Activated CD8-positive, alpha-beta memory T cell treated with anti-CD3 and anti-CD28 coated beads, Interleukin-2, amount 50 U/mL, for 24 hours (primary cell): ENCODE results near the gene FOXK1.

Experiments used
- DNase-seq: peaks from one replicate; pipeline ENCODE4 v3.0.0-alpha.2; 2020; ENCODE audit errors: extremely low read depth

Gene FOXK1

GRCh38 chr7:4744391-4745264 lies 62.5 kb downstream of the FOXK1 start:
- DNase-seq: peak; percentile 12

DNA sequence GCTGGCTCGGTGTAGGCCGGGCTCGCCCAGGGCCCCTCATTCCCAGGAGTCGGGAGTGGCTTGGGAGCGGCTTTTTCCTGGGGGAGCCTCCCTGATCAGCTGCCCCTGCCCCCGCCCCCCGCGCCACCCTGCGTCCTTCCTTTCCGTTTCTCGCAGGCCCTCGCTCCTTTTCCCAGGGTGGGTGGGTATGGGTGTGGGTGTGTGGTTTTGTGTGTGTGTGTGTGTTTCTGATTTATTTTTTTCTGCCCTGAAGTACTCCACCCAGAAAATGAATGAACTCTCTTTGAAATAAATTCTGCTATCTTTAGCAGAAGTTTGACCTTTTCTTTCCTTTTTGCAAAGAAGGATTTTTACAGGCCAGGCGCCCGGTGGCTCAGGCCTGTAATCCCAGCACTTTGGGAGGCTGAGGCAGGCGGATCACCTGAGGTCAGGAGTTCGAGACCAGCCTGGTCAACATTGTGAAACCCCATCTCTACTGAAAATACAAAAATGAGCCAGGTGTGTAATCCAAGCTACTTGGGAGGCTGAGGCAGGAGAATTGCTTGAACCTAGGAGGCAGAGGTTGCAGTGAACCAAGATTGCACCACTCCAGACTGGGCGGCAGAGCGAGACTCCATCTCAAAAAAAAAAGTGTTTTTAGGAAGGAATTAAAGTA lies 63.3 kb downstream of the FOXK1 start:
- no peak for DNase-seq

- no peak for DNase-seq
These were observed 64.2 kb downstream of the FOXK1 start for GRCh38 chr7:4745971-4746919.

GRCh38 chr7:4747013-4747412 lies 64.9 kb downstream of the FOXK1 start:
- DNase-seq: no peak

DNA sequence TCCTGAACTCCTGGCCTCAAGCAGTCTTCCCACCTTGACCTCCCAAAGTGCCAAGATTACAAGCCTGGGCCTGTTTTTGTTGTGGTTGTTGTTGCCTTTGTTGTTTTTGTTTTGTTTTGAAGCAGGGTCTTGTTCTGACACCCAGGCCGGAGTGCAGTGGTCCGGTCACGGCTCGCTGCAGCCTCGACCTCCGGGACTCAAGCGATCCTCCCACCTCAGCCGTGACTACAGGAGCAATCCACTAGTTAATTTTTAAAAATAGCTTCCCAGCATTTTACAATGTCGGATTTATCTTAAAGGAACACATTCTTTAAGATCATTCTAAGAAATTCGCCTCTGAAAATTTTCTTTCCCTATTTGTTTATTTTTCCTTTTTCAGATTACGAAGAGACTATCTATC lies 65.7 kb downstream of the FOXK1 start:
- DNase-seq: no peak

GRCh38 chr7:4748231-4748681 lies 66.2 kb downstream of the FOXK1 start:
- DNase-seq: no peak

DNA sequence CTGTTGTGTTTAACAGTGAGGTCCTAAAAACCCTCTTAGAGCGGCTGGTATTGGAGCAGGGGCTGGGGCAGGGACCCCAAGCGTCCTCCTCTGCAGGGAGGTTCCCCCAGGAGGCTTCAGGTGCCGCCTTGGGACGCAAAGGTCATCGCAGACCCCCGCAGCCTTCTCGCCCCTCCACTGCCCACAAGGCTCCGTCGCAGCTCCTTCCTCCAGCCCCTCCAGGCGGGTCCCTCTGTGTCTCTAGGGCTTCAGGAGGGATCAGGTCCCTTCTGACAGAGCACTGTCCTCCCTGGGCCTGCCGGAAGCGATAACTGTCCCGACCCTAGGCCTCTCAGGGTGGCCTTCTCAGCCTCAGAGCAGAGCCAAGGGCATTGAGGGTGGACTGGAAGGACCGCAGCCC lies 67.3 kb downstream of the FOXK1 start:
- no peak for DNase-seq

- no peak for DNase-seq
These were observed 67.7 kb downstream of the FOXK1 start for GRCh38 chr7:4749798-4750197.

- DNase-seq: no peak
These were observed 69.4 kb downstream of the FOXK1 start for GRCh38 chr7:4751398-4751947.

DNA sequence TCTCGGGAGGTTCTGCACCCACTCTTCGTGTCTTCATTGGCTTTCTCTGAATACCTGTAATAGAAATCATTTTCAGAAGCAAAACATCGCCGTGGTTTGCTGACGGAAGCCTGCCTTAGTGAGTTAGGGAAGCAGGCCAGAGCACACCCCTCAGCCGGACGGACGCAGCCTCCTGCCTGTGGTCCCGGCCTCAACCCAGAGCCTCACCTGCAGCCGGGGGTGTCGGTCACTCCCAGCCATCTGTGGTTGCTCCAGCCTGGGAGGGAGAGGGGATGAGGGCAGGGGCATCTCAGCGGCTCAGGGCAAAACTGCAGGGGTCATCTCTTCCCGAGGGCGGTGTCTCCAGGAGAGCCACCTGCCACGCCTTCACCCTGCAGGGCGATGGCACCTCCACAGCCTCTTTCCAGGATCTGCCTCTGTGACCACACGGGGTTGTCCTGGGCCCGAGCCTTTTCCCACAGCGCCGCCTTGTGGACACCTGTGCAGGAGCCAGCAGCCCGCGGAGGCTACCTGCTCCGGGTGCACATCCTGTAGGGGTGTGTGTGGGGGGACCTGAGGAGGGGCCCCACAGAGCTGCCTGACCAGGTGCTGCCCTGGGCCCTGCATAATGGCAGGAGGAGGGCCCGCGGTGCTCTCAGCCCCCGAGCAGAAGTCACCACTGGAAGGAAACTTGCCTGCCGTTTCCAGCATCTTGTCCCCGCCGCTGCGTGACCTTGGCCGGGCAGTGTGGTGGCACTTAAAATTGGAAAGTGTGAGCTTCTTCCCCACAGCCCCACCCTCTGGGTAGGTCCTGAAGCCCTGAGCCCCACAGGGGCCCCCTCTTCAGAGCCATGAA lies 71.7 kb downstream of the FOXK1 start:
- DNase-seq: peak; percentile 50

GRCh38 chr7:4754433-4755010 lies 72.4 kb downstream of the FOXK1 start:
- no peak for DNase-seq

- DNase-seq: no peak
These were observed 73.0 kb downstream of the FOXK1 start for GRCh38 chr7:4755045-4755444.

DNA sequence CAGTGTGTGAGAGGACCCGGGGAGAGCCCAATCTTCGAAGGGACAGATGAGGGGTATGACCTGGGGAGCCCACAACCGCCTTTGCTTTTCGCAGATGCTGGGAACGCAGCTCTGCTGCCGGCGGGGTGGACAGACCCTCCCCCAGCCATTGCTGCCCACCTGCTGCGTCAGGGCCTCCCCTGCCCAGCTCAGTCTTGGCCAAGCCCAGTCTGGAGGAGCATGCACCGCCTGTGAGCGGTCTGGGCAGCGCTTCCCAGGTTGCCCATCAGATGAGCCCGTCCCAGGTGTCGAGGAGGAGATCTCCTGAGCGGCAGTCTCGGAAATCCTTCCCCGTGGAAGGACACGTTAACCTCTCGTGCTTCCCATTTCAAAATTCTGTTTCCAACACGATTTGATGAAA lies 76.0 kb downstream of the FOXK1 start:
- DNase-seq: no peak

GRCh38 chr7:4758791-4759190 lies 76.7 kb downstream of the FOXK1 start:
- DNase-seq: no peak

DNA sequence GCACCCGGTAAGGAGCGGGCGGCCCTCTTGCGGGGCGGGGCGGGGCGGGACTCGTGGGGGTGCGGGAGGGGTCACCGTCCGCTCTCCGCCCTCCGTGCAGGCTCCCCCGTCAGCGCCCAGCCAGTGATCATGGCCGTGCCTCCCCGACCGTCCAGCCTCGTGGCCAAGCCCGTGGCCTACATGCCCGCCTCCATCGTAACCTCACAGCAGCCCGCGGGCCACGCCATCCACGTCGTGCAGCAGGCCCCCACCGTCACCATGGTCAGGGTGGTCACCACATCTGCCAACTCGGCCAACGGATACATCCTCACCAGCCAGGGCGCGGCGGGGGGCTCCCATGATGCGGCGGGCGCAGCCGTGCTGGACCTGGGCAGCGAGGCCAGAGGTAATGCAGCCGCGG lies 77.1 kb downstream of the FOXK1 start:
- DNase-seq: no peak

DNA sequence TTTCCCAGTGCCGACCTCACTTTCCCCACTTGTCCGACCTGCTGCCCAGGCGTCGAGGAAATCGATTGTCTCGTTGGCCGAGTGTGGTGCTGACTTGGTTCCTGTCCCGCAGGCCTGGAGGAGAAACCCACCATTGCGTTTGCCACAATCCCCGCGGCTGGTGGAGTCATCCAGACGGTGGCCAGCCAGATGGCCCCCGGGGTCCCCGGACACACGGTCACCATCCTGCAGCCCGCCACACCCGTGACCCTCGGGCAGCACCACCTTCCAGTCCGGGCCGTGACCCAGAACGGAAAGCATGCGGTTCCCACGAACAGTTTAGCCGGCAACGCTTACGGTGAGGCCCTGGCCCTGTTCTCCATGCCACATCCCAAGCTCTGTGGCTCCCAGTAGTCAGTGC lies 78.9 kb downstream of the FOXK1 start:
- DNase-seq: no peak

DNA sequence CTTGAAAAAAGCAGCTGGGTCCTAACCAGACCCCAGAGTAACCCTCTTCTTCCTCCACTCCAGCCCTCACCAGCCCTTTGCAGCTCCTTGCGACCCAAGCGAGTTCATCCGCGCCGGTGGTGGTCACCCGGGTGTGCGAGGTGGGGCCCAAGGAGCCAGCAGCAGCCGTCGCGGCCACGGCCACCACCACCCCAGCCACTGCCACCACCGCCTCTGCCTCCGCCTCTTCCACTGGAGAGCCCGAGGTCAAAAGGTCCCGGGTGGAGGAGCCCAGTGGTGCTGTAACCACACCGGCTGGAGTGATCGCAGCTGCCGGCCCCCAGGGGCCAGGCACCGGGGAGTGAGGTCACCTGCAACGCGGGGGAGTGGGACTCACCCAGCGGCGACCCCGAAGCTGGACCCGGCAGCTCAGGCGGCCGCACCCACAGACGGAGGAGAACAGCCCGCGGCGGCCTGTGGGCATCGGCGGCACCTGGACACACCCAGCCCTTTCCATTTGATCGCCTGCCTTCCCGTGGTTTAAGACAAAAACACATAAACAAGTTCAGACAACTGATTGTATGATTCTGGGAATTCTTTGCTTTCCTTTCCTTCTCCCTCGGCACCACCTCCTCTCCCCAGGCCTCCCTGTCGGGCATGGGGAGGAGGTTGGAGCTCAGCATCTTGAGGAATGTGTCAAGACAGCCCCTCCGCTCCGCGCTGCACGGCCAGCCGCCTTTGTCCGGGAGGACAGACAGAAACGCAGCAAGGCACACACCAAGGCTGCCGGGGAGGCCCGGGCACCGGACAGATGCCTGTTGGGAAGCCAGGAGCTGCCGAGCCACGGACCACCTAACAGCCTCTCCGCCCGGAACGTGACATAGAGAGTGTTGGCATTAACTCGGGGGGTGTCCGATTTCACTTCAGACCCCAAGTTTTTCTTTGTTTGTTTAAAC lies 80.3 kb downstream of the FOXK1 start:
- no peak for DNase-seq

GRCh38 chr7:4763091-4763793 lies 81.1 kb downstream of the FOXK1 start:
- DNase-seq: no peak

DNA sequence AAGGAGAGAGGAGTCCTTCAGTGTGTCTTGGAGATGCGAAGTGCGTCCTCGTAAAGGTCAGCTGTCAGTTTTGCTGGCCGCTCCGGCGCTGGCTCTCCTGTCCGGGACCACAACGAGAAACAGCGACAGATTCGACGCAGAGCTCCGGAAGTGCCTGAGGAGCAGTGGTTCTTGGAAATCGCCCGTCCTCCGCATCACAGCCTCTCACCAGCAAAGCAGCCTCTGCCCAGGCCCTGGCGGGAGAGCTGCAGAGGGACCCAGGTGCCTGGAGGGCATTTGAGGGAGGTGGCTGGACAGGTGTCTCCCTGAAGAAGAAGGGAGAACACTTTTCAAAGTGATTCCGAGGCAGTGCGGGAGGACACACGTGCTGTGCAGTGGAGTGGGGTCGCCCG lies 81.7 kb downstream of the FOXK1 start:
- no peak for DNase-seq
